BLaER1 treated with 17β-estradiol and CSF1 and Interleukin-3, amounts not matched to agents 10 nM and 100 nM (cell line): ENCODE results near the gene CIRBP.
"Not testable (repeated sequence)": the region's sequence is repeated elsewhere in the genome, so short reads cannot be mapped to it uniquely, and the experiment has no call there.

Experiments
- H3K27ac ChIP-seq, 11 experiments: shearing (Covaris generic); formaldehyde crosslinking; 2 replicates each; pipeline ENCODE4 v1.8.1; 2022
- H3K27me3 ChIP-seq, 11 experiments: shearing (Covaris generic); formaldehyde crosslinking; 2 replicates each; pipeline ENCODE4 v1.8.1; 2022
- H3K36me3 ChIP-seq, 11 experiments: shearing (Covaris generic); formaldehyde crosslinking; 2 replicates each; pipeline ENCODE4 v1.8.1; 2022
- H3K4me1 ChIP-seq, 10 experiments: shearing (Covaris generic); formaldehyde crosslinking; 2 replicates each; pipeline ENCODE4 v1.8.1; 2022
- H3K4me2 ChIP-seq, 11 experiments: shearing (Covaris generic); formaldehyde crosslinking; 2 replicates each; pipeline ENCODE4 v1.8.1; 2022
- H3K4me3 ChIP-seq, 10 experiments: shearing (Covaris generic); formaldehyde crosslinking; 2 replicates each; pipeline ENCODE4 v1.8.1; 2022
- H3K9ac ChIP-seq, 11 experiments: shearing (Covaris generic); formaldehyde crosslinking; 2 replicates each; pipeline ENCODE4 v1.8.1; 2022
- H3K9me3 ChIP-seq, 11 experiments: shearing (Covaris generic); formaldehyde crosslinking; replicated peaks in 1 of 11; 2 replicates each; pipeline ENCODE4 v1.8.1; 2022
- H4K20me1 ChIP-seq, 11 experiments: shearing (Covaris generic); formaldehyde crosslinking; 2 replicates each; pipeline ENCODE4 v1.8.1; 2022
- Cebpa-rat ChIP-seq, 11 experiments: shearing (Covaris generic); IDR thresholded peaks; 2 replicates each; pipeline ENCODE4 v1.8.1; 2022

The CIRBP gene

GRCh38 chr19:1302533-1303239, 33.6 kb downstream of the CIRBP start:
- H3K27me3 ChIP-seq, result no peaks in the 10 kb centered on the region
- no peak overlapping the region for H3K27ac ChIP-seq
- H4K20me1 ChIP-seq, result no peaks in the 10 kb centered on the region; a peak in 1 of 22 replicates
- TF ChIP-seq Cebpa-rat (IDR thresholded peaks at IDR 0.05), result no peak
- no peaks in the 10 kb centered on the region for H3K9me3 ChIP-seq
- H3K4me2 ChIP-seq, result no peak overlapping the region
- 0 out of 22 replicates have a peak overlapping the region, but pooled peaks of 1 of the 11 experiments have one; percentile 26 for H3K9ac ChIP-seq
- no peak overlapping the region for H3K4me3 ChIP-seq
- H3K36me3 ChIP-seq, result no peaks in the 10 kb centered on the region
- peaks cover 0 to 10% (median 0%) of the 10 kb centered on the region in 10 experiments; a peak in 6 of 20 replicates for H3K4me1 ChIP-seq

- H3K4me3 ChIP-seq, result no peak overlapping the region
- H3K9ac ChIP-seq, result no peak overlapping the region
- no peak overlapping the region for H3K27ac ChIP-seq
- TF ChIP-seq Cebpa-rat (IDR thresholded peaks at IDR 0.05), result no peak
- no peaks in the 10 kb centered on the region for H3K36me3 ChIP-seq
- H3K9me3 ChIP-seq, result no peaks in the 10 kb centered on the region
- H3K27me3 ChIP-seq, result no peaks in the 10 kb centered on the region
- H3K4me1 ChIP-seq, result peaks cover 0 to 21% (median 10%) of the 10 kb centered on the region in 10 experiments; a peak in 14 of 20 replicates
- H3K4me2 ChIP-seq, result no peak overlapping the region
- H4K20me1 ChIP-seq, result no peaks in the 10 kb centered on the region; a peak in 2 of 22 replicates
Measured at GRCh38 chr19:1304197-1304924, 35.2 kb downstream of the CIRBP start.

- H3K4me3 ChIP-seq, H3K9ac ChIP-seq, H3K27me3 ChIP-seq, H4K20me1 ChIP-seq, H3K36me3 ChIP-seq, H3K27ac ChIP-seq, H3K9me3 ChIP-seq: not testable (repeated sequence)
- Histone ChIP-seq H3K4me1 (peaks cover 0 to 27% (median 15%) of the 10 kb centered on the region in 10 experiments; a peak in 14 of 20 replicates), H3K4me2 (peak overlapping the region in 1 of 11 experiments; percentile 3; a peak in 1 of 22 replicates)
Measured at GRCh38 chr19:1305354-1305753, 36.2 kb downstream of the CIRBP start.

- Histone ChIP-seq H3K27me3 (peaks cover 0 to 21% (median 0%) of the 10 kb centered on the region in 11 experiments; a peak in 9 of 22 replicates), H3K9ac (no peak overlapping the region), H3K4me1 (peaks cover 8 to 46% (median 32%) of the 10 kb centered on the region in 10 experiments; a peak in 19 of 20 replicates), H3K4me2 (no peak overlapping the region), H3K9me3 (no peaks in the 10 kb centered on the region), H3K4me3 (no peak overlapping the region), H3K36me3 (no peaks in the 10 kb centered on the region), H4K20me1 (peaks cover 0 to 11% (median 0%) of the 10 kb centered on the region in 11 experiments; a peak in 4 of 22 replicates), H3K27ac (no peak overlapping the region)
- no peak for TF ChIP-seq Cebpa-rat (IDR thresholded peaks at IDR 0.05)
Measured at GRCh38 chr19:1307320-1307719, 38.2 kb downstream of the CIRBP start.

- H3K4me1 ChIP-seq, result peaks cover 8 to 51% (median 36%) of the 10 kb centered on the region in 10 experiments
- no peak overlapping the region for H3K4me3 ChIP-seq
- TF ChIP-seq Cebpa-rat (IDR thresholded peaks at IDR 0.05), result no peak
- H3K4me2 ChIP-seq, result no peak overlapping the region
- H3K36me3 ChIP-seq, result no peaks in the 10 kb centered on the region
- H3K9me3 ChIP-seq, result no peaks in the 10 kb centered on the region
- peaks cover 0 to 26% (median under 1%) of the 10 kb centered on the region in 11 experiments; a peak in 10 of 22 replicates for H3K27me3 ChIP-seq
- no peak overlapping the region for H3K9ac ChIP-seq
- H3K27ac ChIP-seq, result no peak overlapping the region
- peaks cover 0 to 14% (median under 1%) of the 10 kb centered on the region in 11 experiments; a peak in 9 of 22 replicates for H4K20me1 ChIP-seq
Measured at GRCh38 chr19:1307755-1308303, 38.7 kb downstream of the CIRBP start.

- H3K27ac ChIP-seq, result no peak overlapping the region
- 0 out of 22 replicates have a peak overlapping the region, but pooled peaks of 2 of the 11 experiments have one; percentile 4 to 18 for H3K9ac ChIP-seq
- peaks cover 0 to 34% (median 9%) of the 10 kb centered on the region in 11 experiments; a peak in 12 of 22 replicates for H3K27me3 ChIP-seq
- peak overlapping the region in 7 of 11 experiments; percentile 9 to 56 (median 44); a peak in 12 of 22 replicates for H3K4me2 ChIP-seq
- no peaks in the 10 kb centered on the region for H3K9me3 ChIP-seq
- no peak for TF ChIP-seq Cebpa-rat (IDR thresholded peaks at IDR 0.05)
- no peak overlapping the region for H3K4me3 ChIP-seq
- peaks cover 17 to 60% (median 45%) of the 10 kb centered on the region in 10 experiments for H3K4me1 ChIP-seq
- peaks cover 0 to 23% (median 9%) of the 10 kb centered on the region in 11 experiments; a peak in 14 of 22 replicates for H4K20me1 ChIP-seq
- H3K36me3 ChIP-seq, result no peaks in the 10 kb centered on the region
Measured at GRCh38 chr19:1308718-1309117, 39.6 kb downstream of the CIRBP start.

- H3K9me3 ChIP-seq, result no peaks in the 10 kb centered on the region
- TF ChIP-seq Cebpa-rat (IDR thresholded peaks at IDR 0.05), result no peak
- H3K27ac ChIP-seq, result no peak overlapping the region
- peaks cover 22 to 75% (median 55%) of the 10 kb centered on the region in 10 experiments for H3K4me1 ChIP-seq
- H3K4me2 ChIP-seq, result peak overlapping the region in 4 of 11 experiments; percentile 42 to 97 (median 90); a peak in 6 of 22 replicates
- H3K27me3 ChIP-seq, result peaks cover 0 to 49% (median 16%) of the 10 kb centered on the region in 11 experiments; a peak in 13 of 22 replicates
- H3K36me3 ChIP-seq, result no peaks in the 10 kb centered on the region
- no peak overlapping the region for H3K4me3 ChIP-seq
- peaks cover 0 to 32% (median 13%) of the 10 kb centered on the region in 11 experiments; a peak in 14 of 22 replicates for H4K20me1 ChIP-seq
- H3K9ac ChIP-seq, result no peak overlapping the region
Measured at GRCh38 chr19:1309977-1310852, 41.1 kb downstream of the CIRBP start.

GRCh38 chr19:1310853-1311180, 41.7 kb downstream of the CIRBP start:
- peak overlapping the region in 8 of 11 experiments; percentile 67 to 97 (median 82); a peak in 15 of 22 replicates for H3K4me2 ChIP-seq
- H3K4me3 ChIP-seq, result no peak overlapping the region
- no peak overlapping the region for H3K27ac ChIP-seq
- no peaks in the 10 kb centered on the region for H3K9me3 ChIP-seq
- TF ChIP-seq Cebpa-rat (IDR thresholded peaks at IDR 0.05), result no peak
- H3K4me1 ChIP-seq, result peaks cover 24 to 77% (median 61%) of the 10 kb centered on the region in 10 experiments
- peaks cover 2 to 55% (median 22%) of the 10 kb centered on the region in 11 experiments for H3K27me3 ChIP-seq
- peaks cover 0 to 37% (median 13%) of the 10 kb centered on the region in 11 experiments; a peak in 14 of 22 replicates for H4K20me1 ChIP-seq
- no peaks in the 10 kb centered on the region for H3K36me3 ChIP-seq
- no peak overlapping the region for H3K9ac ChIP-seq
